GM10248 (cell line): ENCODE results near the gene KRTCAP3.
A peak's percentile ranks its signal among the peaks of the same experiment; 100 is the strongest.

ENCODE experiments used
- CTCF ChIA-PET: fragments of 300-600 bp; sonication (Branson Sonifier 250); formaldehyde crosslinking; extraction: SDS; loops from one replicate; lab custom pipeline; 2021; ENCODE audit warnings: antibody characterized with exemption; lab: Yijun Ruan, JAX
- POLR2A ChIA-PET: fragments of 350-650 bp; sonication (Branson Sonifier 250); formaldehyde crosslinking; extraction: SDS; loops from one replicate; lab custom pipeline; 2020; ENCODE audit warnings: antibody characterized with exemption; lab: Yijun Ruan, JAX
- DNase-seq: peaks from one replicate; pipeline ENCODE4 v3.0.0; 2012; ENCODE audit errors: extremely low spot score
- TF ChIP-seq, protein P1 (sequence below): IDR thresholded peaks from 2 replicates; pipeline ENCODE4 v1.5.1; 2012; ENCODE audit warnings: mild to moderate bottlenecking, low read depth; ENCODE audit errors: extremely low read depth, missing control alignments, control extremely low read depth

Gene KRTCAP3

GRCh38 chr2:27441958-27442919 lies at the start of gene KRTCAP3:
Gene KRTCAP3 (plus strand): TSS chr2:27442381. CDS start chr2:27442413, 32 bp downstream.
- ChIA-PET POLR2A (no interaction called here), CTCF (interaction anchor here (0.8 to 5.4 kb wide), 3 partner anchors 11 to 241 kb away, joined by 3 to 26 read pairs (median 3); partner anchors contain the start of gene NRBP1)
- peak; percentile 82 for DNase-seq
- TF ChIP-seq, protein P1, sequence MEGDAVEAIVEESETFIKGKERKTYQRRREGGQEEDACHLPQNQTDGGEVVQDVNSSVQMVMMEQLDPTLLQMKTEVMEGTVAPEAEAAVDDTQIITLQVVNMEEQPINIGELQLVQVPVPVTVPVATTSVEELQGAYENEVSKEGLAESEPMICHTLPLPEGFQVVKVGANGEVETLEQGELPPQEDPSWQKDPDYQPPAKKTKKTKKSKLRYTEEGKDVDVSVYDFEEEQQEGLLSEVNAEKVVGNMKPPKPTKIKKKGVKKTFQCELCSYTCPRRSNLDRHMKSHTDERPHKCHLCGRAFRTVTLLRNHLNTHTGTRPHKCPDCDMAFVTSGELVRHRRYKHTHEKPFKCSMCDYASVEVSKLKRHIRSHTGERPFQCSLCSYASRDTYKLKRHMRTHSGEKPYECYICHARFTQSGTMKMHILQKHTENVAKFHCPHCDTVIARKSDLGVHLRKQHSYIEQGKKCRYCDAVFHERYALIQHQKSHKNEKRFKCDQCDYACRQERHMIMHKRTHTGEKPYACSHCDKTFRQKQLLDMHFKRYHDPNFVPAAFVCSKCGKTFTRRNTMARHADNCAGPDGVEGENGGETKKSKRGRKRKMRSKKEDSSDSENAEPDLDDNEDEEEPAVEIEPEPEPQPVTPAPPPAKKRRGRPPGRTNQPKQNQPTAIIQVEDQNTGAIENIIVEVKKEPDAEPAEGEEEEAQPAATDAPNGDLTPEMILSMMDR = no peak

DNA sequence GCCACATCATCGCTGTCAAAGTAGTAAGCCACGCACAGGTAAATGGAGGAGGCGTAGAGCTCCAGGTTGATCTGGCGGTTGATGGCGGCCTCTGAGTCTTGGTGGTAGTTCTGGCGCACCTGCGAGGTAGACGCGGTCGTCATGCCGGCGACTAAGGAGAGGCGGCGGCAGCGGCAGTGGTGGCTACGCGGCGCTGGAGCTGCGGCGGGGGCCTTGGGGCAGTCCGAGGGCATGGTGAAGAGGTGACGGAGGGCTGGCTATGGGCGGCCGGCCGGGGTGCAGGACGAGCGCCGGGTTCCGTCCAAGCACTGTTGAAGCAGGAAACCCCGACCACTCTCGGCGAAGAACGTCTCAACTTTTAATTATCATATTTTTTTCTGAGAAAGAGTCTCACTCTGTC lies 49.0 kb upstream of the KRTCAP3 start:
- no peak for DNase-seq
- ChIA-PET POLR2A (no interaction called here), CTCF (interaction anchor here (1.3 kb wide), 1 partner anchor 38 kb away, joined by 3 read pairs; no protein-coding TSS in a partner anchor)
- TF ChIP-seq, protein P1 = no peak

- ChIA-PET POLR2A (no interaction called here), CTCF (interaction anchor here (1.0 to 1.3 kb wide), 3 partner anchors 11 to 22 kb away, joined by 3 read pairs; partner anchors contain the start of genes PPM1G and ZNF513)
- no peak for DNase-seq
- TF ChIP-seq, protein P1 = no peak
Measured at GRCh38 chr2:27398962-27399361, 43.2 kb upstream of the KRTCAP3 start.

DNA sequence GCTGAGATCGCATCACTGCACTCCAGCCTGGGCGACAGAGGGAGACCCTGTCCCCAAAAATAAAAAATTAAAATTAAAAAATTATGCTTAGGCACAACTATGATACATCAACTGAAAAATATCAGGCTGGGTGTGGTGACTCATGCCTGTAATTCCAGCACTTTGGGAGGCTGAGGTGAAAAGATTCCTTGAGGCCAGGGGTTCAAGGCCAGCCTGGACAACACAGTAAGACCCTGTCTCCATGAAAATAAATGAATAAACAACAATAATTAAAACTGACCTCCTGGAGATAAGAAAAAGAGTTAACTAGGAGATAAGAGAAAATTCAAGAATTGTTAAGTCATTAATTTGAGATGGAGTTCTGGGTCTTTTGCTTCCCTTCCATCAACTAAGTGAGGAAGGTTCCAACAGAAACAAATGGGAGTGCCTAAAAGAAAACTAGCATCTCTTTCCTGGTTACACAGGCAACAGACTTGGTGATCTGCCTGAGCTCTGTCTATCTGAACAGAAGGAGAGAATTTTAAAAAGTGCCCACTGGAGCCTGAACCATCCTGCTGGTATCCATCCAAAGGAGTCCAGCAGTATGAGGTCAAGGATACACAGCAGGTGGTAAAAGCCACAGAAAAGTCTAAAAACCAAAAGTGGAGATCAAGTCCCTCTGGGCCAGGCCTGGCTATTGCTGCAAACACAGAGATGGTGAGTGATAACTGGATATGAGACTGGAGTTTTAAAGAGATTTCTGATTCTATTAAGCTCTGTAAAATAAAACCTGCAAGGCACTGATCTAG lies 41.6 kb upstream of the KRTCAP3 start:
- ChIA-PET CTCF (interaction anchor here (0.9 to 1.1 kb wide), 3 partner anchors 9 to 283 kb away, joined by 3 read pairs; partner anchors contain the start of genes NRBP1 and PPM1G), POLR2A (no interaction called here)
- TF ChIP-seq, protein P1 = no peak
- no peak for DNase-seq

DNA sequence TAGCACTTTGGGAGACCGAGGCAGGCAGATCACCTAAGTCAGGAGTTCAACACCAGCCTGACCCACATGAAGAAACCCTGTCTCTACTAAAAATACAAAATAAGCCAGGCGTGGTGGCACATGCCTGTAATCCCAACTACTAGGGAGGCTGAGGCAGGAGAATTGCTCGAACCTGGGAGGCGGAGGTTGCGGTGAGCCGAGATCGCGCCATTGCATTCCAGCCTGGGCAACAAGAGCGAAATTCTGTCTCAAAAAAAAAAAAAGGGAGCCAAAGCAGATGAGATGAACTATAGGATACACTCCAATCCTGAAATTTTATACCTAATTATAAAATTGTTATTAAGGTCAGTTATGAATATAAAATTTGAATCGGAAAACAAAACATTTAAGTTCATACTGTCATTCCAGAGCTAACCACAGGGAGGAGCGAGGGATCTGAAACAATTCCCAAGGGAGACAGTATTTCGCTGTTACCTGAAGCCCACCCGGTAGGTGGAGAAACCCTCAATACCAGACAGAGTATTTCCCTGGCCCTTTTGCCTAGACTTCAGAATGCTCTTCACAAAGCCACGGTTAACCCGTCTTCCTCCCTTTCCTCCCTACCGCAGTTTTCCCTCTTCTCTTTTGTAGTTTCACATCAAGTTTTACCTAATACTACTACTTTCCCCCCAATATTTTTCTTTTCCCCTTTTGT lies 34.2 kb upstream of the KRTCAP3 start:
- TF ChIP-seq, protein P1 = peak; percentile 26
- DNase-seq = no peak
- CTCF ChIA-PET = interaction anchor here (1.2 to 1.6 kb wide), 2 partner anchors 10 to 22 kb away, joined by 3 to 5 read pairs; no protein-coding TSS in a partner anchor
- POLR2A ChIA-PET = no interaction called here
